ENCODE results near the gene NFATC2. TPM values are rescaled to one million over a fixed set of nuclear protein-coding genes. Genes with fewer than 3 reads are reported as not detected.

The NFATC2 gene
- total and polyA plus RNA-seq, 2 experiments from 2014 or later = 0.52 to 0.59 TPM

DNA sequence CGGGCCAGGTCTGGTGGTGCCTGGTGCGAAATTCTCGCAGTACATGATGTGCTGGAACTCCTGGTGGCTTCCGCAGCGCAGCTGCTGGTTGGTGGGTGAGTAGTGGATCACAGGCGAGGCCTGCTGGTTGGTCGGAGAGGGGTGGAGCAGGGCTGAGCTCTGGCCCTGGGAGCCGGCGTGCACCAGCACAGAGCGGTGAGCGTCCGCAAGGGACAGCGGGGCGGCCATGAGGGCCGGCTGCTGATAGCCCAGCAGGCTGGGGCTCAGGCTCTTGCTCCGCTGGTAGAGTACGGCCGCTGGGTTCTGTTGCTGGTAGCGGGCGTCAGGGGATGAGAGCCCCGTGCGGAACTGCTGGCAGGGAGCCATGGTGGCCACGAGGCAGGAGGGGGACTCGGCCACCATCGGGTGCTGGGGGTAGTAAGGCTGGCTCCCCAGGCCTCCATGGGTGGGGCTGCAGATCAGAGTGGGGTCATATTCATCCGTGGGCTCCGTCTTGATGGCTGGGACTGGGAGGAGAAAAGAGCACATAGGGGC is 110.2 kb downstream of the NFATC2 start:
- Histone ChIP-seq H3K4me1 (ENCODE audit: insufficient read depth) (peaks cover 5% of the 10 kb centered on the region), H2AFZ (no peak overlapping the region), H3K27ac (ENCODE audit: low read depth) (no peak overlapping the region), H3K9me2 (ENCODE audit: insufficient read depth) (no peaks in the 10 kb centered on the region), H3K4me3 (no peak overlapping the region), H3K27me3 (ENCODE audit: insufficient read depth) (no peaks in the 10 kb centered on the region), H4K20me1 (replicated peaks; ENCODE audit: insufficient read depth) (no peaks in the 10 kb centered on the region), H3F3A (replicated peaks; ENCODE audit: low read depth) (no peaks in the 10 kb centered on the region), H3K36me3 (ENCODE audit: insufficient read depth) (no peaks in the 10 kb centered on the region), H3K79me2 (replicated peaks; ENCODE audit: insufficient read depth) (no peaks in the 10 kb centered on the region), H3K4me2 (no peak overlapping the region)
- Mint-ChIP-seq H3K4me1 (peaks cover 27% of the 10 kb centered on the region), H3K9me3 (no peaks in the 10 kb centered on the region), H3K27me3 (ENCODE audit: insufficient read depth, low read depth, poor library complexity) (peaks cover 9% of the 10 kb centered on the region), H3K27ac (no peak overlapping the region), H3K36me3 (ENCODE audit: low read depth) (no peaks in the 10 kb centered on the region), H3K4me3 (no peak overlapping the region)
- TF ChIP-seq ZNF114 (CRISPR knock-in tag; IDR thresholded peaks at IDR 0.05) (no peak), EZH2phosphoT487 (IDR thresholded peaks at IDR 0.05; ENCODE audit: unreplicated experiment) (no peak), NANOG (IDR thresholded peaks at IDR 0.05; ENCODE audit: borderline replicate concordance) (no peak), STAT1 (IDR thresholded peaks at IDR 0.05; ENCODE audit: unreplicated experiment) (no peak), EZH2 (IDR thresholded peaks at IDR 0.05; ENCODE audit: low read depth, unreplicated experiment) (no peak), CREB1 (CRISPR knock-in tag; IDR thresholded peaks at IDR 0.05; ENCODE audit: low read depth) (no peak), JUNB (IDR thresholded peaks at IDR 0.05; ENCODE audit: unreplicated experiment) (no peak), POLR2AphosphoS5 (IDR thresholded peaks at IDR 0.05; ENCODE audit: low read depth) (no peak)
- TF ChIP-seq, protein P1, sequence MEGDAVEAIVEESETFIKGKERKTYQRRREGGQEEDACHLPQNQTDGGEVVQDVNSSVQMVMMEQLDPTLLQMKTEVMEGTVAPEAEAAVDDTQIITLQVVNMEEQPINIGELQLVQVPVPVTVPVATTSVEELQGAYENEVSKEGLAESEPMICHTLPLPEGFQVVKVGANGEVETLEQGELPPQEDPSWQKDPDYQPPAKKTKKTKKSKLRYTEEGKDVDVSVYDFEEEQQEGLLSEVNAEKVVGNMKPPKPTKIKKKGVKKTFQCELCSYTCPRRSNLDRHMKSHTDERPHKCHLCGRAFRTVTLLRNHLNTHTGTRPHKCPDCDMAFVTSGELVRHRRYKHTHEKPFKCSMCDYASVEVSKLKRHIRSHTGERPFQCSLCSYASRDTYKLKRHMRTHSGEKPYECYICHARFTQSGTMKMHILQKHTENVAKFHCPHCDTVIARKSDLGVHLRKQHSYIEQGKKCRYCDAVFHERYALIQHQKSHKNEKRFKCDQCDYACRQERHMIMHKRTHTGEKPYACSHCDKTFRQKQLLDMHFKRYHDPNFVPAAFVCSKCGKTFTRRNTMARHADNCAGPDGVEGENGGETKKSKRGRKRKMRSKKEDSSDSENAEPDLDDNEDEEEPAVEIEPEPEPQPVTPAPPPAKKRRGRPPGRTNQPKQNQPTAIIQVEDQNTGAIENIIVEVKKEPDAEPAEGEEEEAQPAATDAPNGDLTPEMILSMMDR (conservative IDR thresholded peaks at IDR 0.05; ENCODE audit: low read depth in 2 of 2) = no peak
- TF ChIP-seq, protein P2, sequence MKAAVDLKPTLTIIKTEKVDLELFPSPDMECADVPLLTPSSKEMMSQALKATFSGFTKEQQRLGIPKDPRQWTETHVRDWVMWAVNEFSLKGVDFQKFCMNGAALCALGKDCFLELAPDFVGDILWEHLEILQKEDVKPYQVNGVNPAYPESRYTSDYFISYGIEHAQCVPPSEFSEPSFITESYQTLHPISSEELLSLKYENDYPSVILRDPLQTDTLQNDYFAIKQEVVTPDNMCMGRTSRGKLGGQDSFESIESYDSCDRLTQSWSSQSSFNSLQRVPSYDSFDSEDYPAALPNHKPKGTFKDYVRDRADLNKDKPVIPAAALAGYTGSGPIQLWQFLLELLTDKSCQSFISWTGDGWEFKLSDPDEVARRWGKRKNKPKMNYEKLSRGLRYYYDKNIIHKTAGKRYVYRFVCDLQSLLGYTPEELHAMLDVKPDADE (IDR thresholded peaks at IDR 0.05) = no peak
- TF ChIP-seq, protein P3, sequence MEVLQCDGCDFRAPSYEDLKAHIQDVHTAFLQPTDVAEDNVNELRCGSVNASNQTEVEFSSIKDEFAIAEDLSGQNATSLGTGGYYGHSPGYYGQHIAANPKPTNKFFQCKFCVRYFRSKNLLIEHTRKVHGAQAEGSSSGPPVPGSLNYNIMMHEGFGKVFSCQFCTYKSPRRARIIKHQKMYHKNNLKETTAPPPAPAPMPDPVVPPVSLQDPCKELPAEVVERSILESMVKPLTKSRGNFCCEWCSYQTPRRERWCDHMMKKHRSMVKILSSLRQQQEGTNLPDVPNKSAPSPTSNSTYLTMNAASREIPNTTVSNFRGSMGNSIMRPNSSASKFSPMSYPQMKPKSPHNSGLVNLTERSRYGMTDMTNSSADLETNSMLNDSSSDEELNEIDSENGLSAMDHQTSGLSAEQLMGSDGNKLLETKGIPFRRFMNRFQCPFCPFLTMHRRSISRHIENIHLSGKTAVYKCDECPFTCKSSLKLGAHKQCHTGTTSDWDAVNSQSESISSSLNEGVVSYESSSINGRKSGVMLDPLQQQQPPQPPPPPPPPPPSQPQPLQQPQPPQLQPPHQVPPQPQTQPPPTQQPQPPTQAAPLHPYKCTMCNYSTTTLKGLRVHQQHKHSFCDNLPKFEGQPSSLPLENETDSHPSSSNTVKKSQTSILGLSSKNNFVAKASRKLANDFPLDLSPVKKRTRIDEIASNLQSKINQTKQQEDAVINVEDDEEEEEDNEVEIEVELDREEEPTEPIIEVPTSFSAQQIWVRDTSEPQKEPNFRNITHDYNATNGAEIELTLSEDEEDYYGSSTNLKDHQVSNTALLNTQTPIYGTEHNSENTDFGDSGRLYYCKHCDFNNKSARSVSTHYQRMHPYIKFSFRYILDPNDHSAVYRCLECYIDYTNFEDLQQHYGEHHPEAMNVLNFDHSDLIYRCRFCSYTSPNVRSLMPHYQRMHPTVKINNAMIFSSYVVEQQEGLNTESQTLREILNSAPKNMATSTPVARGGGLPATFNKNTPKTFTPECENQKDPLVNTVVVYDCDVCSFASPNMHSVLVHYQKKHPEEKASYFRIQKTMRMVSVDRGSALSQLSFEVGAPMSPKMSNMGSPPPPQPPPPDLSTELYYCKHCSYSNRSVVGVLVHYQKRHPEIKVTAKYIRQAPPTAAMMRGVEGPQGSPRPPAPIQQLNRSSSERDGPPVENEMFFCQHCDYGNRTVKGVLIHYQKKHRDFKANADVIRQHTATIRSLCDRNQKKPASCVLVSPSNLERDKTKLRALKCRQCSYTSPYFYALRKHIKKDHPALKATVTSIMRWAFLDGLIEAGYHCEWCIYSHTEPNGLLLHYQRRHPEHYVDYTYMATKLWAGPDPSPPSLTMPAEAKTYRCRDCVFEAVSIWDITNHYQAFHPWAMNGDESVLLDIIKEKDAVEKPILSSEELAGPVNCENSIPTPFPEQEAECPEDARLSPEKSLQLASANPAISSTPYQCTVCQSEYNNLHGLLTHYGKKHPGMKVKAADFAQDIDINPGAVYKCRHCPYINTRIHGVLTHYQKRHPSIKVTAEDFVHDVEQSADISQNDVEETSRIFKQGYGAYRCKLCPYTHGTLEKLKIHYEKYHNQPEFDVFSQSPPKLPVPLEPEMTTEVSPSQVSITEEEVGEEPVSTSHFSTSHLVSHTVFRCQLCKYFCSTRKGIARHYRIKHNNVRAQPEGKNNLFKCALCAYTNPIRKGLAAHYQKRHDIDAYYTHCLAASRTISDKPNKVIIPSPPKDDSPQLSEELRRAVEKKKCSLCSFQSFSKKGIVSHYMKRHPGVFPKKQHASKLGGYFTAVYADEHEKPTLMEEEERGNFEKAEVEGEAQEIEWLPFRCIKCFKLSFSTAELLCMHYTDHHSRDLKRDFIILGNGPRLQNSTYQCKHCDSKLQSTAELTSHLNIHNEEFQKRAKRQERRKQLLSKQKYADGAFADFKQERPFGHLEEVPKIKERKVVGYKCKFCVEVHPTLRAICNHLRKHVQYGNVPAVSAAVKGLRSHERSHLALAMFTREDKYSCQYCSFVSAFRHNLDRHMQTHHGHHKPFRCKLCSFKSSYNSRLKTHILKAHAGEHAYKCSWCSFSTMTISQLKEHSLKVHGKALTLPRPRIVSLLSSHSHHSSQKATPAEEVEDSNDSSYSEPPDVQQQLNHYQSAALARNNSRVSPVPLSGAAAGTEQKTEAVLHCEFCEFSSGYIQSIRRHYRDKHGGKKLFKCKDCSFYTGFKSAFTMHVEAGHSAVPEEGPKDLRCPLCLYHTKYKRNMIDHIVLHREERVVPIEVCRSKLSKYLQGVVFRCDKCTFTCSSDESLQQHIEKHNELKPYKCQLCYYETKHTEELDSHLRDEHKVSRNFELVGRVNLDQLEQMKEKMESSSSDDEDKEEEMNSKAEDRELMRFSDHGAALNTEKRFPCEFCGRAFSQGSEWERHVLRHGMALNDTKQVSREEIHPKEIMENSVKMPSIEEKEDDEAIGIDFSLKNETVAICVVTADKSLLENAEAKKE (CRISPR knock-in tag; IDR thresholded peaks at IDR 0.05) = no peak
- ATAC-seq (no peak), DNase-seq (ENCODE audit: low spot score) (no peak)
